HCT116 (cell line): ENCODE data around the gene NUDT16L1.

Experiments used
- CBX3 ChIP-seq: IDR thresholded peaks from 2 replicates; pipeline ENCODE4 v1.6.1; 2012; ENCODE audit warnings: low read depth
- EZH2 ChIP-seq: fragments of 200-600 bp; sonication (generic); IDR thresholded peaks from 2 replicates; pipeline ENCODE4 v1.6.1; 2017; ENCODE audit warnings: antibody characterized with exemption, mixed run types
- EZH2phosphoT487 ChIP-seq: fragments of 200-600 bp; IDR thresholded peaks from 2 replicates; pipeline ENCODE4 v1.6.1; 2018; ENCODE audit warnings: antibody characterized with exemption, borderline replicate concordance
- POLR2A ChIP-seq: IDR thresholded peaks from 2 replicates; pipeline ENCODE4 v1.7.0; 2011; ENCODE audit warnings: borderline replicate concordance; ENCODE audit not compliant: insufficient read depth, insufficient read length; ENCODE audit errors: extremely low read depth
- ZFX ChIP-seq: fragments of 450-650 bp; IDR thresholded peaks from 2 replicates; pipeline ENCODE4 v1.6.1; 2017
- ZNF274 ChIP-seq: fragments of 200-500 bp; sonication (Bioruptor generic); IDR thresholded peaks from 2 replicates; pipeline ENCODE4 v1.6.1; 2014; ENCODE audit warnings: mild to moderate bottlenecking, low read depth, low read length, inconsistent platforms
- TF ChIP-seq, protein P1 (sequence below), 3 experiments: fragments of 200-600 bp in 1 of 3; sonication (generic) in 1 of 3; IDR thresholded peaks in 2 of 3; conservative IDR thresholded peaks in 1 of 3; 2 replicates each; pipeline ENCODE4 v1.5.1; 2012 to 2017; ENCODE audit warnings: low read depth in 2 of 3, low read length in 2 of 3, antibody characterized with exemption in 1 of 3, borderline replicate concordance in 1 of 3, control low read depth in 1 of 3, mild to moderate bottlenecking in 1 of 3, mixed read lengths in 1 of 3, mixed run types in 1 of 3, moderate library complexity in 1 of 3; ENCODE audit not compliant: insufficient read depth in 1 of 3
- TF ChIP-seq, protein P2 (sequence below): IDR thresholded peaks from 2 replicates; pipeline ENCODE4 v1.6.1; 2012
- TF ChIP-seq, protein P3 (sequence below): IDR thresholded peaks from 2 replicates; pipeline ENCODE4 v1.6.1; 2012; ENCODE audit warnings: low read depth

DNA sequence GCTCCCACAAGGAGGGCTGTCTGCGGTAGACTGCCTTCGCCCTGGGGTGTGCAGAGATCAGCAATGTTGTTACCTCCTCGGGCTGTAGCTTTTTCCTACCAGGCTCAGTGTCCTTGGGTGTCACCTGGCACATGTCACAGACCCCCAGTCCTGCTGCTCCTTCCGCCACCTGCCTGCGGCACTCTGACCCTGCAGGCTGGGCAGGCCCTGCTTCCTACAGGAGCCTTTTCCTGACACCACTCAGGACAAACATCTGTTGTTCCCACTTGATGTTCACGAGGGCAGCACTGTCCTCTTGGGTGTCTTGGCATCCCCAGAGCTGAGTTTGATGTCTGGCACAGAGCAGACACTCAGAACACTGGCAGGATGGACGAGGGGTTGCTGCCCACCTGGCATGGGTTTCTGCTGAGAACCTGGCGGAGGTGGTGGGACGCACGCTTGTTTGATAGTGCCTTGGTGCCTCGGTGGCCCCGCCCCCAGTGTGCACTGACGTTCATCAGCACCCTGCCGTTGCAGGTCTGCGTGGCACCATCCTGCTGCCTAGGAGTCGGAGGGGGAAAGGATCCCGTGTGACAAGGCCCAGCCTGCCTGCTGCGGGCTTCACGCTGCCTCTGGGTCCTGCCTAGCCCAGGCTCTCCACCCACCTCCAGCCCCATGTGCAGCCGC lies 26.7 kb upstream of the NUDT16L1 start:
- TF ChIP-seq CBX3 = no peak
- no peak for TF ChIP-seq EZH2phosphoT487
- TF ChIP-seq, protein P1, sequence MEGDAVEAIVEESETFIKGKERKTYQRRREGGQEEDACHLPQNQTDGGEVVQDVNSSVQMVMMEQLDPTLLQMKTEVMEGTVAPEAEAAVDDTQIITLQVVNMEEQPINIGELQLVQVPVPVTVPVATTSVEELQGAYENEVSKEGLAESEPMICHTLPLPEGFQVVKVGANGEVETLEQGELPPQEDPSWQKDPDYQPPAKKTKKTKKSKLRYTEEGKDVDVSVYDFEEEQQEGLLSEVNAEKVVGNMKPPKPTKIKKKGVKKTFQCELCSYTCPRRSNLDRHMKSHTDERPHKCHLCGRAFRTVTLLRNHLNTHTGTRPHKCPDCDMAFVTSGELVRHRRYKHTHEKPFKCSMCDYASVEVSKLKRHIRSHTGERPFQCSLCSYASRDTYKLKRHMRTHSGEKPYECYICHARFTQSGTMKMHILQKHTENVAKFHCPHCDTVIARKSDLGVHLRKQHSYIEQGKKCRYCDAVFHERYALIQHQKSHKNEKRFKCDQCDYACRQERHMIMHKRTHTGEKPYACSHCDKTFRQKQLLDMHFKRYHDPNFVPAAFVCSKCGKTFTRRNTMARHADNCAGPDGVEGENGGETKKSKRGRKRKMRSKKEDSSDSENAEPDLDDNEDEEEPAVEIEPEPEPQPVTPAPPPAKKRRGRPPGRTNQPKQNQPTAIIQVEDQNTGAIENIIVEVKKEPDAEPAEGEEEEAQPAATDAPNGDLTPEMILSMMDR (IDR thresholded peaks at IDR 0.05 in 2 of 3, conservative IDR thresholded peaks at IDR 0.05 in 1 of 3; ENCODE audit: borderline replicate concordance in 1 of 3, insufficient read depth in 1 of 3, low read depth in 2 of 3, low read length in 2 of 3) = no peak
- no peak for TF ChIP-seq EZH2
- no peak for TF ChIP-seq ZFX
- no peak for TF ChIP-seq POLR2A
- TF ChIP-seq ZNF274 = no peak
- TF ChIP-seq, protein P2, sequence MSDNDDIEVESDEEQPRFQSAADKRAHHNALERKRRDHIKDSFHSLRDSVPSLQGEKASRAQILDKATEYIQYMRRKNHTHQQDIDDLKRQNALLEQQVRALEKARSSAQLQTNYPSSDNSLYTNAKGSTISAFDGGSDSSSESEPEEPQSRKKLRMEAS = no peak
- TF ChIP-seq, protein P3, sequence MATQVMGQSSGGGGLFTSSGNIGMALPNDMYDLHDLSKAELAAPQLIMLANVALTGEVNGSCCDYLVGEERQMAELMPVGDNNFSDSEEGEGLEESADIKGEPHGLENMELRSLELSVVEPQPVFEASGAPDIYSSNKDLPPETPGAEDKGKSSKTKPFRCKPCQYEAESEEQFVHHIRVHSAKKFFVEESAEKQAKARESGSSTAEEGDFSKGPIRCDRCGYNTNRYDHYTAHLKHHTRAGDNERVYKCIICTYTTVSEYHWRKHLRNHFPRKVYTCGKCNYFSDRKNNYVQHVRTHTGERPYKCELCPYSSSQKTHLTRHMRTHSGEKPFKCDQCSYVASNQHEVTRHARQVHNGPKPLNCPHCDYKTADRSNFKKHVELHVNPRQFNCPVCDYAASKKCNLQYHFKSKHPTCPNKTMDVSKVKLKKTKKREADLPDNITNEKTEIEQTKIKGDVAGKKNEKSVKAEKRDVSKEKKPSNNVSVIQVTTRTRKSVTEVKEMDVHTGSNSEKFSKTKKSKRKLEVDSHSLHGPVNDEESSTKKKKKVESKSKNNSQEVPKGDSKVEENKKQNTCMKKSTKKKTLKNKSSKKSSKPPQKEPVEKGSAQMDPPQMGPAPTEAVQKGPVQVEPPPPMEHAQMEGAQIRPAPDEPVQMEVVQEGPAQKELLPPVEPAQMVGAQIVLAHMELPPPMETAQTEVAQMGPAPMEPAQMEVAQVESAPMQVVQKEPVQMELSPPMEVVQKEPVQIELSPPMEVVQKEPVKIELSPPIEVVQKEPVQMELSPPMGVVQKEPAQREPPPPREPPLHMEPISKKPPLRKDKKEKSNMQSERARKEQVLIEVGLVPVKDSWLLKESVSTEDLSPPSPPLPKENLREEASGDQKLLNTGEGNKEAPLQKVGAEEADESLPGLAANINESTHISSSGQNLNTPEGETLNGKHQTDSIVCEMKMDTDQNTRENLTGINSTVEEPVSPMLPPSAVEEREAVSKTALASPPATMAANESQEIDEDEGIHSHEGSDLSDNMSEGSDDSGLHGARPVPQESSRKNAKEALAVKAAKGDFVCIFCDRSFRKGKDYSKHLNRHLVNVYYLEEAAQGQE = no peak
